Hindlimb muscle (tissue), 1 donor: ENCODE results near the gene ADGRL2. TPM values are rescaled to one million over a fixed set of nuclear protein-coding genes. Genes with fewer than 3 reads are reported as not detected.

ENCODE experiments used
- DNase-seq: peaks from one replicate; pipeline ENCODE4 v3.0.0-alpha.2; 2013
- polyA plus RNA-seq: library from polyadenylated mRNA; unstranded; fragments of 120-200 nt; gene quantifications from one replicate; pipeline ENCODE4 v1.2.1, GENCODE V29; 2013; ENCODE audit not compliant: insufficient read length

The ADGRL2 gene
- polyA plus RNA-seq, 1 donor: 75.7 TPM

- no peak for DNase-seq
Measured at GRCh38 chr1:81920886-81921285, 120.2 kb downstream of the ADGRL2 start.

GRCh38 chr1:81921344-81921743 lies 120.6 kb downstream of the ADGRL2 start:
- no peak for DNase-seq

DNA sequence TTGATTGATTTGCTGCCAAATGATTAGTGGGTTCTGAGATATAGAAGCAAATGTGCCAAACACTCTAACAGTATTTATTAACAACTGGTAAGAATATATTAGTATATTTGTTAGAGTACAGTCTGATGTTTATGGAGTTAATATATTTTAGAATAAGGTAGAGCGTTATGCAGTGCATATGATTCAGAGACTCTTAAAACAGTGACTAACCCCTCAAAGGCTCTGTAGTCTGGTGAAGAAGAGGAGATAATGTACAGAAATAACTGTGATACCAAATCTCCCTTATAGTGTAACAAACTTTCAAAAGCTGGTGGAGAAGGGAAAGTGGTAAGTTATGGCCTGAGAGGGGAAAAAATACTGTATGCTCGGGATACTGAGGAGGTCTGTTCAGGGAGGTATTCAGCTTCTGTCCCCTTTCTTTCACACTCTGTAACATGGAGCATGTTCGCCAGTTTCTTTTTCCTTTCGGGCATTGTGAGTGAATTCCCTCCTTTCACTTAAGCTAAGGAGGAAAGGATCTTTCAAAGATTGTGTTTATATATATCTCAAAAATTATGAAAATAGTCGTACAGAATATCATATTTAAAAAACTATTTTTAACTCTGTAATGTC lies 121.2 kb downstream of the ADGRL2 start:
- no peak for DNase-seq

GRCh38 chr1:81922955-81923354 lies 122.2 kb downstream of the ADGRL2 start:
- no peak for DNase-seq

- no peak for DNase-seq
Measured at GRCh38 chr1:81929106-81929505, 128.4 kb downstream of the ADGRL2 start.

GRCh38 chr1:81936853-81937252 lies 136.1 kb downstream of the ADGRL2 start:
- DNase-seq: no peak

DNA sequence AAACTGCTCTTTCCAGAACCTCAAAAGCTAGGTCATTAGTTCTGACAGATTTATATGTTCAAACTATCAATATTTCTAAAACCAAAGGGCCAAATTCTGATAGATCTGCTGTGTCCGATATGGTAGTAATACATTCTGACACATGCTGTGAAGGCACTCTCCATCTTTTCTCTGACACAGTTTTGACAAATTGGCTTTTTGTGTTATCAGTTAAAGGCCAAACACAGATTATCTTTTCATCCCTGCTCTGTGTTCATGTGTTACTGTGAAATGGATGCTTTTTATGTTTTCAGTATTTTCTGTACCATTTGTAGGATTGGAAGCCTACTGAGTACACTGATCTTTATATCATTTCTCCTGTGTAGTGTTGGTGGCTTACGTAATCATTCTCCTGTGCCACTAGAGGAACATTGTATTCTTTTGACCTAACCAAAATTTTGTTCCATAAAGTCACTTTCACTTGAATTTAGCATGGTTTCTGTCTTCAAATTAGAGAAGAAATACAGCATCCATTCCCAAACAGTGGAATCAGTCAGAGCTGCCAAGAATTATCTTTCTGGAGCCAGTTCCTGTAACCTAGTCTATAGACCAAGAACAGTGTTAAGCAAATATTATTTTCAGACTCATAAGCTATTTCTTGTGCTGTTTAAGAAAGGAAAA lies 137.2 kb downstream of the ADGRL2 start:
- peak; percentile 61 for DNase-seq

DNA sequence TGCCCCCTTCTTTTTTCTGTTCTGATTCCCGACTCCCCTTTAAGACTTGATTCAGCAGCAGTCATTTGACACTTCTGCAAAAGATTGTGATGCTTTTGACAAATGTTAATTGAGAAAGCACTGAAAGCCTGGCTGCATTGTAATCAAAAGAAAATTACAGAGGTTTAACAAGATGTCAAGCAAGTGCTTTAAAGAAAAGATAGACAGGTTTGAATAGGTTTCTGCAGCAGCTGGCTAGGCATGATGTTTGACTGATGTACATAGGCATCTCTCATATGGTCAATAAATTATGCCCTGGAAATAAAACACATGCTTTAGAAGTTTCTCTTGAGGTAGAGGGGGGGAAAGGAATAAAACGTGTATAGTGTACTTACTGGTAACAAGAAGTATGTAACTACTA lies 147.8 kb downstream of the ADGRL2 start:
- no peak for DNase-seq

GRCh38 chr1:81949421-81949820 lies 148.7 kb downstream of the ADGRL2 start:
- DNase-seq: no peak

GRCh38 chr1:81950037-81950436 lies 149.3 kb downstream of the ADGRL2 start:
- no peak for DNase-seq

- DNase-seq: no peak
Measured at GRCh38 chr1:81950591-81951244, 150.0 kb downstream of the ADGRL2 start.

- DNase-seq: no peak
Measured at GRCh38 chr1:81954534-81955020, 153.8 kb downstream of the ADGRL2 start.

DNA sequence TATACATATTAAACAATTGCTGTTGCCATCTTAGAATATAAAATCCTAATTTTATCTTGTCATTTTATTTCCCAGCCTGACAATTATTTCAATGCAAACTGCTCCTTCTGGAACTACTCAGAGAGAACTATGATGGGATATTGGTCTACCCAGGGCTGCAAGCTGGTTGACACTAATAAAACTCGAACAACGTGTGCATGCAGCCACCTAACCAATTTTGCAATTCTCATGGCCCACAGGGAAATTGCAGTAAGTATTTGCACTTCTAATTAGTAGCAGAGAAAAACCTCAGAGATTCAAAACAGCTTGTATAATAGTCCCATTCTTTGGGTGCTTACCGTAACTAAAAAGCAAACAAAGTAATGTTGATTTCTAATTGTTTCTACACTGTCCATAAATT lies 167.2 kb downstream of the ADGRL2 start:
- DNase-seq: no peak

DNA sequence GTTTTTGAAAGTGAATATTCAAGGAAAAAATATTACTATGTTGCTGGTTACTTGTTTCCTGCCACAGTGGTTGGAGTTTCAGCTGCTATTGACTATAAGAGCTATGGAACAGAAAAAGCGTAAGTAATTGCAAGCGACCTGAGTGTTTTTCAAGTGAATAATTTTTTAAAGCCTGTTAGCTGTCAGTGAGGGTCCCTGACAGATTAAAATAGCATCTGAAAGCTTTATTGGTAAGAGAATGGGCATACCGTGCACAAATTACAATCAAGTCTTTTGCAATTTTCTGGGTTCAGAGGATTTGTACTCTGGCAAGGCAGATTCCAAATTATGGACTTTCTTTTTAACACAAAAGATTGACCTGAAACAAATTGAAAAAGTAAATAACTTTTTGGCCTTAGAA lies 169.7 kb downstream of the ADGRL2 start:
- DNase-seq: no peak

DNA sequence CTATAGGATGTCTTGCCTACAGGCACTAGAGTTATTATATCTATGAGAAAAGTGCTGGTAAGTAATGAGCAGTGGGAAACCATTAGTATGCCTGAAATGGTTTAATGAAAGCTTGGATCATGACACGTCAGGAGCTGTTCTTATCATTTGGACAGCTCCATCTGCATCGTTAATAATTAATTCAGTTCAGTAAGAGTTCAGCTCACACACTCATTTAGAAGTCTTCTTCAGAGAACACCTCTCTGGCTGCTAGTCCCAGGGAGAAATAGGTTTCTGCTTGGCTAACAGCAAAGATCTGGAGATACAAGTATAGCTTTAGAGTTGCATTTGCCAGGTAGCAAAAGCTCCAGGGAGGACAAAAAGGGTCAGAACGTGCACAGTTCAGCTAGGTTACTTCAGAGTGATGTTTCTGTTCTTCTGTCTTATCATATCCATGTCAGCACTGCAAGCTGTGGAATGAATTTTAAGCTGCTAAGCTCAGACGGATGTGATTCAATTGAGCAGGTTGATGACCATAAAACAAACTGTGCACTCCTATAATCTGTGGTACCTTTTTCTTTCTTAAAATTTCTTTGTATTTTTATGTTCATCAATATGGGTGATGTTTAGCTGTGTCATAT lies 173.6 kb downstream of the ADGRL2 start:
- DNase-seq: no peak

DNA sequence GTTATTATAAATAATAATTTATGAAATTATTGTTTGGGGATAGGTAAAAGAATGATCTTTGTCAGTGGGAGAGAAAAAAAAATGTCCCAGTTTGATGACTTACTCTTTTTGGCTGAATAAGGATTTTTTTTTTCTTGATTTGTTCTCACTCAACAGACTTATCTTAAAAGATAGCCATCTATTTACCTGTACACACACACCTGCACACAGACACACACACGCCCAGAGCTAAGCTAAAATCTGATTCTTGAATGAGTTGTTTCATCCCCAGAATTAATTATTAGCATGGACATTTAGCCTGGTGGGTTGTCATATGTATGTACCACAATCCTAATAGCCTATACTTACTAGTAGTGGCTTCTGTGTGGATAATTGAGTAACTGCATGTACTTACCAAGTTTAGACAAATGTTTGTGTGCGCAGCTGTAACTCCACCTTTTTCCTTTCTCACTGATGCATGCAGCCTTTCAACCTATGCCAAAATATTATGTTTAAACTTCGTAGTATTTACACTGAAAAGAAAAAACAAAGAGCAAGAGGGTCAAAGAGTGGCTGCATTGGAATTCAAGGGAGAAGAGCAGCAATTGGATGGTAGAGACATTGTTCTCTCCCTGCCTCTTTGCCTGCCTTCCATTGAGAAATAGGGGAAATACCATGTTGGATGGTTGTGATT lies 174.3 kb downstream of the ADGRL2 start:
- DNase-seq: no peak

DNA sequence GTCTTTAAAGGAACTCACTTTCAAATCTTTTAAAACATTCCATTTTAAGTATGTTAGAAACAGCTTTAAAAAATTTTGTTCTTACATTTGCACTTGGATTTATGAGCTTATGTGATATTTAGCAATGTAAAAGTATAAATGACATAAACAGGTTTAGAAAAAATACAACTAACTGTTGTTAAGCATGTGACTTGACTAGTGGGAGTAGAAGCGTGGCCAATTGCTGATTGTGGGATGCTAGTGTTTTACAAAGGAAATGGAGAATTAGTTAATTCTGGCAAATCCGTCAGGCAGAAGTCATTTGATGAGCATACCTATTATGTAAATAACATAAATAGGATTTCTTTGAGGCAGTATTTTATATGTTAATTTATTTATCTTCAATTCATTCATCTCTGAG lies 175.8 kb downstream of the ADGRL2 start:
- DNase-seq: no peak

DNA sequence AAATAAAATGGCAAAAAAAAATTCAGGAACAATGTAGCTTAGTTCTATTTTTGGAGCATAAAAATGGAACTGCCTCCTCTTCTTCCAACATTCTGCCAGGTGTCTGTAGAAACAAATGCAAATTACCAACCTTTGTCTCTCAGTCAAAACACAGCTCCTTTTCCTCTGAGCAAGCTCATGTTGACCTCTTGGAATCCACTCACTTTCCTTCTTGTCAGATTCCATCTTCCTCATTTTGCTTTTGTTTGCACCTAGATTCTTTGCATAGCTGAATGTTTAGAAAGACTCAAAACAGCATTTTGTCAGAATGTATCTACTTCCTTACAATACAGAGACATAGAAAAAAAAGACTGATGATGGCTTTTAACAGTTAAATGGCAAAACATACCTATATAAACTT lies 178.2 kb downstream of the ADGRL2 start:
- no peak for DNase-seq

DNA sequence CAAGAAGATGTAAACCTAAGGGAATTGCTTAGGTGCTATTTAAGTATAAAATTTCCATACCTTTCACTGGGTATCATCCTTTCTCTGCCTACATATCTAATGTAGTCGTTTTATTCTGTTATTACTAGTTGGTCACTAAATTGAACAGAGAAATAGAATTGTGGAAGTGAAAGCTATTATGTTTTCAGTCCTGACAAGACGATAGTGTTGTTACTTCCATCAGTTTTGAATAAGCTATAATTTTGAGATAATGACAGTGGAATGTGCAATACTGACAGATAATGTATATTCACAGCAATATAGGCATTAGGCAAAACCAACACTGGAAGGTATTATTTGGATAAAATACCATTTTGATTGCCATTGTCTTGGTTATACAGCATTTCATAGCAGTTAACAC lies 181.8 kb downstream of the ADGRL2 start:
- no peak for DNase-seq

- DNase-seq: no peak
Measured at GRCh38 chr1:81989524-81989923, 188.8 kb downstream of the ADGRL2 start.

GRCh38 chr1:81990241-81990640 lies 189.5 kb downstream of the ADGRL2 start:
- DNase-seq: no peak

- DNase-seq: no peak
Measured at GRCh38 chr1:81998165-81998564, 197.4 kb downstream of the ADGRL2 start.

DNA sequence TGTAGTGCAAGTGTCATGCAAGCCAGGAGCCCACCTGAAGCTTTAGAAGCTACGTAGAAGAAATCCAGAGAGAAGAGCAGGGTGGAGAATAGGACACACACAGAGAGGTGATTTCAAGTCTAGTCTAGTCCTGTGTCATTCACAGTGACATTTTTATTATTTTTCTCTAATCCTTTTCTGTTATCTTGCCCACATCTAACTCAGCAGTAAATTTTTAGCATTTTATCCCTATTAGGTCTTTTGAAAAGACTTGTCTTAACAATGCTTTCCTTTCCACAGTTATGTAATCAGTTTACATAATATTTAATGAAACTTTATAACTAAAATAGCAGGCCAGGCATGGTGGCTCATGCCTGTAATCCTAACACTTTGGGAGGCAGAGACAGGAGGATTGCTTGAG lies 198.6 kb downstream of the ADGRL2 start:
- no peak for DNase-seq
